ENCODE data around the gene STK32C.
"Not testable (repeated sequence)": the region's sequence is repeated elsewhere in the genome, so short reads cannot be mapped to it uniquely, and the experiment has no call there.

The STK32C gene

DNA sequence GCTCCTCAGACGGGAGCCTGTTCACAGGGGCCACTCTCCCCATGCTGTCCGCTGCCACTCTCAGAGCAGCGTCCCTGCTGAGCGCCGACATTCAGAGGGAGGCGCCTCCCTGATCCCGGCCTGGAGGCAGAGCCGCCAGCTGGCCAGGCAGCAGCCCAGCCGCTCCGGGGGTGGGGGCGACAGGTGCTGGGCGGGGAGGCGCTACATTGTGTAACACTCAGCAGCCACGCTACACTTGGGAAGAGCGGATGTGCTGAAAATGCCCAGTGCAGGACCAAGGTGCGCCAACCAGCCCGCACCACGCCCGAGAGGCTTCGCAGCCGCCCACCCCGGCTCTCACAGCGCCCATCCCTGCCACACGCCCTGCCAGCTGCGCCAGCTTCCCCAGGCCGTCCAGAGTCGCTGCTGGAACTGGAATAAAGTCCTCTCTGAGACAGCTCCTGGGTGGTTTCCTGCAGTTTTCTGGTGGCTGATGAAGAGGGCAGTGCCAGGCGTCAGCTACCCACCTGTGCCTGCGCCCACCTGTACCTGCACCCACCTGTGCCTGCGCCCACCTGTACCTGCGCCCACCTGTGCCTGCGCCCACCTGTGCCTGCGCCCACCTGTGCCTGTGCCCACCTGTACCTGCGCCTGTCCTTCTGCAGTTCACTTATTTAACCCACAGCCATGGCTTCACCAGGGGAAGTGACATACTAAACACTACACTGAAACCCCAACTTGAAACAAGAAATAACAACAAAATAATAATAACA, 25.7 kb downstream of the STK32C start:
- DNase-seq (ENCODE audit: low spot score): peak; percentile 22

DNA sequence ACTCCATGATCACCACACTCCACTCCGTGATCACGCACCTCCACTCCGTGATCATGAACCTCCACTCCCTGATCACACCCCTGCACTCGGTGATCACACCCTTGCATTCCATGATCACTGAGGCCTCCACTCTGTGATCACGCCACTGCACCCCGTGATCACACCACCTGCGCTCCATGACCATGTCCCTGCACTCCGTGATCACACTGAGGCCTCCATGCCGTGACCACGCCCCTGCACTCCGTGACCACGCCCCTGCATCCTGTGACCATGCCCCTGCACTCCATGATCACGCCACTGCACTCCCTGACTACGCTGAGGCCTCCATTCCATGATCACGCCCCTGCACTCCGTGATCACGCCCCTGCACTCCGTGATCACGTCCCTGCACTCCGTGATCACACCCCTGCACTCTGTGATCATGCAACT, 27.1 kb downstream of the STK32C start:
- DNase-seq (ENCODE audit: low spot score): no peak

DNA sequence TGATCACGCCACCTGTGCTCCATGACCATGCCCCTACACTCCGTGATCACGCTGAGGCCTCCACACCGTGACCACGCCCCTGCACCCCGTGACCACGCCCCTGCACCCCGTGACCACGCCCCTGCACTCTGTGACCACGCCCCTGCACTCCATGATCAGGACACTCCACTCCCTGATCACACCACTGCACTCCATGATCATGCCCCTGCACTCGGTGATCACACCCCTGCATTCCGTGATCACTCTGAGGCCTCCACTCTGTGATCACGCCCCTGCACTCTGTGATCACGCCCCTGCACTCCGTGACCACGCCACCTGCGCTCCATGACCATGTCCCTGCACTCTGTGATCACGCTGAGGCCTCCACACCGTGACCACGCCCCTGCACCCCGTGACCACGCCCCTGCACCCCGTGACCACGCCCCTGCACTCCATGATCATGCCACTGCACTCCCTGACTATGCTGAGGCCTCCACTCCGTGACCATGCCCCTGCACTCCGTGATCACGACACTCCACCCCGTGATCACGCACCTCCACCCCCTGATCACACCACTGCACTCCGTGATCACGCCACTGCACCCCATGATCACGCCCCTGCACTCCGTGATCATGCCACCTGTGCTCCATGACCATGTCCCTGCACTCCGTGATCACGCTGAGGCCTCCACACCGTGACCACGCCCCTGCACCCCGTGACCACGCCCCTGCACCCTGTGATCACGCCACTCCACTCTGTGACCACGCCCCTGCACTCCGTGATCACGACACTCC, 27.7 kb downstream of the STK32C start:
- no peak for DNase-seq (ENCODE audit: low spot score)

DNA sequence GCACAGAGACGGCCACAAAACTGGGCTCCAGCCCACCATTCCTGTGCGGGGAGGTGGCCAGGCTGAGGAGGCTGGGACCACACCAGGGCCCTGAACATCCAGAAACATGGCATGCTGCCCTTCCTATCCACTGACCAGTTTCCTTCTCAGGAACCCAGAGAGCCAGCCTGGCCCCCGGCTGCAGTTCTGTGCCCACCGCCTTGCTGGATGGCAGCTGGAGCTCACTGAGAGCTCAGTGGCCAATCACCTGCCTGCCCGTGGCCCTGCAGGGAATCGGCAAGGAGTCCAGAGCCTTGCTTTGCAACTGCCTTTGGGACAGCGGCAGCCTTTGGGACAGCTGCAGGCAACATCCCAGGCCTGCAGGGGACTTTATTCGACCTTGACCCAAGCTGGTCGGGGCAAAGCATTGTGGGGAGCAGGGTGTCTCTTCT, 30.4 kb downstream of the STK32C start:
- no peak for DNase-seq (ENCODE audit: low spot score)

DNA sequence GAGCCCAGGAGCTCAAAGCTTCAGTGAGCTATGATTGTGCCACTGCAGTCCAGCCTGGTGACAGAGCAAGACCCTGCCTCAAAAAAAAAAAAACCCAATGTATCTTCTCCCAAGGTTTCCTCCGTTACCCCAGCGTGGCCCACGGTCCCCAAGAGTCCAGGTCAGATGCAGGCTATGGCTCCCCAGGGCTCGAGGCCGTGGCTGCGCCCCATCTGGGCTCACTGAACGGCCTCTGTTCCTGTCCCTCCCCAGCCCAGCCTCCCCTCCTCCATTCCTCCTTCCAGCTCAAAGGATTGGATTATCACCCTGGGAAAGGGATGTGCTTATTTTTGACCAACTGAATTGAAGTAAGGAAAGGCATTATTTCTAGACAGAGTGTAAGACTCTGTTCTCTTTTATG, 31.0 kb downstream of the STK32C start:
- DNase-seq (ENCODE audit: low spot score): no peak

DNA sequence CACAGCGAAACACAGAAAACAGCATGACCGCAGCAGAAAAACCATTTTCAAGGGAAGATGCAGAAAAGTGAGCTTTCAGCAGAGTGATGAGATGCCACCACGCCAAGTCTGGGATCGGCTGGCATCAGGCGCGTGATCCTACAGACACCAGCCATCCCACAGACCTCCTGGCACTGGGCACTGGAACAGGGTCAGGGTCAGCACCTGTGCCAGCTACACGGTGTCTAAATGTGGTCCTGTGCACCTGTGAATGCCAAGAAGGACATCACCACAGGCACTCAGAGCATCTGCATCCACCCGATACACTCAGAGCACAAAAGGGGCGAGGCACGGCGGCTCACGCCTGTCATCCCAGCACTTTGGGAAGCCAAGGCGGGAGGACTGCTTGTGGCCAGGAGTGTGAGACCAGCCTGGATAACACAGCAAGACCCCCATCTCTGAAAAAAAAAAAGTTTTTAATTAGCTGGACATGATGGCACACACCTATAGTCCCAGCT, 31.5 kb downstream of the STK32C start:
- no peak for DNase-seq (ENCODE audit: low spot score)

DNA sequence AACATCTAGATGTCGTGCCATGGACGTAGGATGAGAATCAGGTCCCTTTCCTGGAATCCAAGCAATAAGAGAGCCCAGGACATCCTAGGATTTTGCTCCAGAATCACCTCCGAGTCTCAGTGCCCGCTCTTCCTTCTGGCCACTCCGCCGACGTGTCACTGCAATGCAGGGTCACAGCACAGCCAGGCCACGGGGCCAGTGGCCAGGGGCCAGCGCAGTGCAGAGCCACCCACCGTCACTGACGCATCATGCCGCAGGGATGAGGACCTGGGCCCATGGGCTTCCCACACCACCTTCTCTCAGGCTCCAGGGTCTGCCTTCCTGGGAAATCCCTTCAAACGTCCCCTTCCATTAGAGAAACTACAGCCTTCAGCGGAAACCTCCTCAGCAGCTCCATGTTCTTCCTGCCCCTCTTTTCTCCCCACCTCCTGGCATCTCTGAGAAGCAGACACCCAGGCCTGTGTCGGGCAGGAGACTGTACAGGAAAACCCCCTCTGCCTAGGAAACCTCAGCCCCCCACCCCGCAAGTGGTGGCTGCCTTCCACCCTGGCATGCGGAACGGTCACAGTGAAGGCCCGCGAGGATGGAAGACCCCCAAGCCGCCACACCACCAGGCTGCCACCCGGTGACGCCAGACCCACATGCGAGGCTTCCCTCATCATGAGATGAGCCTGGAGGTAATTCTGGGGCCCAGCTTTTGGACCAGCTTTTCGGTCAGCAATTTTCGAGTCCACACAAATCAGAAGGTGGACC, 32.1 kb downstream of the STK32C start:
- no peak for DNase-seq (ENCODE audit: low spot score)

DNA sequence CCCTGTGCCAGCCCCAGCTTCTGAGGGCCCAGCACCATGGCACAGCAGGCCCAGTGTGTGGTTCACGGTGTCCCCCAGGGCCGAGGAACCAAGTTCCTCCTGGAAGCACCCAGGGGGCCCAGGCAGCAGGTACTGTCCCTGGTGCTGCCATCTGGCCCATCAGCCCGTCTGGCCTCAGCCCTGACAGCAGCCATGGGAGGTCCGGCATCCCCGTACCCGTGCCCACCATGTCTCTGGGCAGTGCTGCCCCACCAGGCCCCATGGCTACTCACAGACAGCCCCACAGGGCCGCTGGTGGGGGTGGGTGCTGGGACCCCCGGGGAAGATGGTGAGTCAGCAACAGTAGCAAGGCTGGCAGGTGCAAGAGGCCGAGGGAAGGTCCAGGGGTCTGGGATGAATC, 32.8 kb downstream of the STK32C start:
- DNase-seq (ENCODE audit: low spot score): no peak

DNA sequence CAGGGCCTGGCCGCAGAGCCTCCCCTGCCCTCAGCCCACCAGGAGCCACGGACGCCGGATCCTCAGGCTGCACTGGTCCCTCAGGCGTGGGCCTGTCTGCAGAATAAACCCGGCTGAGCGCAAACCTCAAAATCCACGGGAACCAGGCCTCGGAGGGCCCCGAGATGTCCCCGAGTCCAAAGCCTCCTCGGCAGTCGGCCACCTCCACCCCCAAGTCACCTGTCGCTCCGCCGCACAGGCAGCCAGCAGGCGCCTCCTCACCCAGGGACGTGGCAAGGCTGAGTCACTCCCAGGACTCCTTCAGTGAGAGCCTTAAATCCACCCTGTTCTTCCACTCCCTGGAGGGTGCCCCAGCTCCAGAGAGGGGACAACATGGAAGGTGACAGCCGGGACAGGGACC, 33.2 kb downstream of the STK32C start:
- no peak for DNase-seq (ENCODE audit: low spot score)

DNA sequence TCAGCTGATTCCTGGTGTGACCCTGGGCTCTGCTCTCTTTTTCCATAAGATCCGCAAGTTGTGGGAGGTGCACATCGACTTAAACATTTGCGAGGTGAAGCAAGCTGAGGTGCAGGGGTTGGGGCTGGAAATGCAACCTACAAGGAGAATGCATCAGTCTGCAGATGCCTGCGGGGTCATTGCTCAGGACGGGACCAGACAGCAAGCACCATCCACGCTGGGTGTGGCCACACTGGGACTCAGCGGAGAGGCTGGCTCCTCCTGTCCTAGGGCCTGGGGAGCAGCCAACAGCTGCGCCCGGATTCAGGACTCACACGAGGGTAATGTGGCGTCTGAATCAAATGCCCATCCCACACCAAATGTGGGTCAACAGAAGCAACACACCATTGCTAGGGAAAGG, 33.8 kb downstream of the STK32C start:
- no peak for DNase-seq (ENCODE audit: low spot score)

DNA sequence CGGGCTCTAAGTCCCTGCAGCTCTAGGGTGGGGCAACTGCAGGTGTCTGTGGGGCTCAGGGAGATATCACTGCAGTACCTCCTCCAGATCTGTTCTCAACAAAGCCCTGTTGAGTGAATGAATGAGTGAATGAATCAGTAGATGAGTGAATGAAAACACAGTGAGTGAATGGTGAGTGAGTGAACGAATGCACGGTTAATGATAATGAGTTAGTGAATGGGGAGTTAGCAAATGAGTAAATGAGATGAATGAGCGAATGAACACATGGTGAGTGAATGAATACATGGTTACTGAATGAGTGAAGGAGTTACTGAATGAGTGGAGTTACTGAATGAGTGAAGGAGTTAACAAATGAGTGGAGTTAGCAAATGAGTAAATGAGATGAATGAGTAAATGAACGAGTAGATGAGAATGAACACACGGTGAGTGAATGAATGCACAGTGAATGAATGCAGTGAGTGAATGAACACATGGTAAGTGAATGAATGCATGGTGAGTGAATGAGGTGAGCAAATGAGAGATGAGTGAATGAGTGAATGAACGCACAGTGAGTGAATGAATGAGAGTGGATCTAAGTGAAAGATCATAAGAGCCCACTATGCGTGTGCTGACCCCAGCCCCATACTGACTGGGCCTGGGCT, 34.3 kb downstream of the STK32C start:
- no peak for DNase-seq (ENCODE audit: low spot score)

DNA sequence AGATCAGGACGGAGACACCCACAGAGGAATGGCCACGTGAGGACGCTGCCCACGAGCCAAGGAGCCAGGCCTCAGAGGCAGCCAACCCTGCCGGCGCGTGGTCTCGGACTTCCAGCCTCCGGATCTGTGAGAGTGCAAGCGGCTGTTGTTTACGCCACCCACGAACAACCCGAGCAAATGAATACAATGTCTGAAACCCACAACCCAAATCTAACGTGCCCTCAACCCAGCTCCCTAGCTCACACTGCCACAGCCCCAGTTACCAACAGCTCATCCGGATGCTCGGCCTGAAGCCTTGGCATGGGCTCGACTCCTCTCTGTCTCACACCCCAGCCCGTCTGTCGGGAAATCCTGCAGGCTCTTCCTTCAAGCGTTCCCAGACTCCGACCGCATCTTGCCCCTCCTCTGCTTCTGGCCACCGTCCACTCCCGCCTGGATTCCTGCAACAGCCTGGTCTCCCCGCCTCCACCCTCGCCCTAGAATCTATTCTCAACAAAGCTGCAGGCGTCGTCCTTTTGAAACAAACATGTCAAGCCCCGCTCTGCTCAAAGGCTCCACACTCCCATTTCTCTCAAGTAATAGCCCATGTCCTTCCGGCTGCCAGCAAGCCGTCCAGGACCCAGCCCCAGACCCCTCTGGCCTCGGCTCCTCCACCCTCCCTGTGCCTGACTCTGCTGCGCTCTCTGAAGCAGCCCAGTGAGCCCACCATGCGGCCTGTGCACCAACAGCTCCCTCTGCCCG, 35.3 kb downstream of the STK32C start:
- no peak for DNase-seq (ENCODE audit: low spot score)

DNA sequence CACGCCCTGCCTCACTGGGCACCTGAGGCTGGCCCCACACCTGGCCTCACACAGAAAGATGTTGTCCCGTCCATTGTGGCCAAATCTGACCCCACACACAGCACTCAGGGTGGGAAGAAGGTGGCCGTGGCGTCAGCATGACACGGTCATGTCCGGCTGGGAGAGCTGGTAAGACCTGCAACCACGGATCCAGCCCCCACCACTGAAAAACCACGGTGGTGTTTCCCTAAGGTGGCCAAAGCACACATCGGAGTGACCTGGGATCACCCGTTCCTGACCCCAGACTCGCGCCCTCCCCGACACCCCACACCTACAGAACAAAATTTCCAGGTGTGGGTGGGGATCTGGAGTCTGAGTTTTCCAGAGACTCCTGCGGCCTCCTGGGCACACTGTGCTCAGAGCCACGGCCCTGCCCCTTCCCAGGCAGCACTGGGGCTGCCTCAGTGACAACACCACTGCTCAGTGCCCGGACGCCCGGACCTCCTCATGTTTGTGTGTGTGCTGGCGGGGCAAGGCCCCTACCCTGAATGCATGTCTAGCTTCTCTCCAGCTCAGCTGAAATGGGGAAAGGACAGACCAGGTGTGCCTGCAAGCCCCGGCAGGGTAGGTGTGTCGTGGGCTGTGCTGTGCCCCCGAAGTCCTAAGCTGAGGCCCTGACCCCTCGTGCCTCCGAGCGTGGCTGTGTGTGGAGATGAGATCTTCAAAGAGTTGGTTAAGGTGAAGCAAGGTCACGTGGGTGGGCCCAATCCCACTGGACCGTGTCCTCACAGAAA, 36.1 kb downstream of the STK32C start:
- DNase-seq (ENCODE audit: low spot score): no peak

DNA sequence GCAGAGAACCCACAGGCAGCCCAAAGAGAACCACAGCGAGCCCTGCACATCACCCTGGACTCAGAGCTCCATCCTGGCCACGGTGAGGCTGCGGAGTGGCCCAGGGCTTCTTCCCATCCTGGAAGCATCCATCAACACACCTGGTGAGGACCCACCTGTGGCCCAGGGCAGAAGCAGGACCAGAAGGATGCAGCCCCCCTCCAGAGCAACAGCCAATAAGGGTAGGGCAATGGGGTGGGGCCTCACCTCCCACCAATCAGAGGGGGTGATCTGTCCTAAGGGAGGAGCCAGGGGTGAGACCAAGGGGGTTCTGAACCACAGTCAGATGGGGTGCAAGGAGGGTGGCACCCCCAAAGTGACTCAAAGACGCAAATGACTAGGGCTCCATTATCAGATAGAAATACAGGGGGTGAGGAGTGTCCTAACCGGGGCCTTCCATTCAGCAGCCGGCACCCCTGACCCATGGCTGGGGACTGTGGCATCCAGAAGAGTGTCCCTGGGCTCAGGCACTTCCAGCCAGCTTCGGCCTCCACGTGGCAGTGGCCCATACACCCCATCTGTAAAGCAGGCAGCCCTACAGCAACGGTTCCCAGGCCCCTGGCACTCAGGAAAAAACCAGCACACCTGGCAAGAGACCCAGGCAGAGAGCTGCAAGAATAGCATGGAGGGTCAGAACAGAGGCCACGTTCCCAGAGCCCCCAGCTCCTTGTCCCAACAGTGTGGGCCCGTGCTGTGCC, 36.9 kb downstream of the STK32C start:
- DNase-seq (ENCODE audit: low spot score): no peak

DNA sequence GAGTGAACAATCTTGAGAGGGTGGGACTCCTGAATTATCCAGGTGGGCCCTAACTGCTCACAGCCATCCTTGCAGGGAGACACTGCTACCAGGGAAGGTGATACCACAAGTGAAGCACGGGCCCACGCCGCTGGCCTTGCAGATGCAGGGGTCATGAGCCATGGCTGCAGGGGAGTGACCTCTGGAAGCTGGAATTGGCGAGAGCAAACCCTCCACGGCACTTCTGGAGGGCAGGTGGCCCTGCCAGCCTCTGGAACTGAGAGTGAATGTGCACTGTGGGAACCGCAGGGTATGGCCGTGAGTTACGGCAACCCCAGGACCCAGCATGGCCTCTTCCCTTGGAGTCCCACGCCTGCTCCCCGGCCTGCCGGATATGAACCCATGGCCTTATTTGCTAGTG, 37.5 kb downstream of the STK32C start:
- no peak for DNase-seq (ENCODE audit: low spot score)

DNA sequence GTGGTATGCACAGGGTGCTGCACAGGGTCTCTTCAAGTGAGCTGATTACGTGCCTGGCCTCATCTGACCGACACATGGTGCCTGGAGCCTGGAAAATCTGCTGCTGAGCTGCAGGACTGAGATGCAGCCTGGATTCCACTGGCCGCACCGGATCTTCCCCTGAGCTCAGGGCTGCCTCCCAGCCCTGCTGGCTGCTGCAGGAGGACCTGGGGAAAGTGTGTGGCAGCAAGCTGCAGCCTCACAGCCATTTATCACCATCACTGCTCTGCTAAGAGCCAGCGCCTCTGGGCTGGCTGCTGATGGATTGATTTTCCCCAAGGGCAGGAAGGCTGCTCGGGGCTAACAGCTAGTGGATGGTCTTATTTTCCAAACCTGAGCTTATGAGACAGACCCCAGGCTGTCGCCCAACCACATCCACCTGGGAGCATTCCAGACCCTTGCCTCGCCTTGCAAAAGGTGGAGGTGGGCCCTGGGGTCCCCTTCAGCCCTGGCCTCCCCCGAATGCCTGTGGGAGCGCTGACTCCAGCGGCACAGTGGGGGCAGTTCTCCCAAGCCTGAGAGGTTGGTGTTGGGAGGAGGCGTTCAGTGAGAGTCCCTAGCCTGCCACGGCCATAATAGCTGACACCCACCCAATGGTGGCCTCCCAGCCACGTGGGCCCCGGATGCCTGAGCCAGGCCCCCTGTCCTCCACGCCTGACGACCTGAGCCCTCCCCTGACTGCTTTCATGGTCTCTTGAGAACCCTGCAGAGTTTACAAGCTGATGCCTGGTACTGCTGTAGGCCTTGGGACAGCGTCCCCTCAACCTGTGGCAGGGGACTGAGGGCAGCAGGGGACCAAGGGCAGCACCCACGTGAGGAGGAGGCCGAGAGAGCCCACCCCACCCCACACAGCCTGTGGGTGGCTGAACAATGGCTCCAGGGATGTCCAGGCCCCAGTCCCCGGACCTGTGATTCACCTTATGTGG, 38.2 kb downstream of the STK32C start:
- no peak for DNase-seq (ENCODE audit: low spot score)

DNA sequence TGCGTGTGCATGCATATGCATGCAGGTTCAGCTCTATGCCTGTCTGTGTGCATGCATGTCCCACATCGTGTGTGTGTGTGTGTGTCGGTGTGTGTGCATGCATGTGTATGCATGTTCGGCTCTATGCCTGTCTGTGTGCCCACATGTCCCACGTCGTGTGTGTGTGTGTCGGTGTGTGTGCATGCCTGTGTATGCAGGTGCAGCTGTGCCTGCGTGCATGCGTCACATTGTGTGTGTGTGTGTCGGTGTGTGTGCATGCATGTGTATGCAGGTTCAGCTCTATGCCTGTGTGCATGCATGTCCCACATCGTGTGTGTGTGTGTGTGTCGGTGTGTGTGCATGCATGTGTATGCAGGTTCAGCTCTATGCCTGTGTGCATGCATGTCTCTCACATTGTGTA, 39.8 kb downstream of the STK32C start:
- not testable (repeated sequence) for DNase-seq (ENCODE audit: low spot score)

DNA sequence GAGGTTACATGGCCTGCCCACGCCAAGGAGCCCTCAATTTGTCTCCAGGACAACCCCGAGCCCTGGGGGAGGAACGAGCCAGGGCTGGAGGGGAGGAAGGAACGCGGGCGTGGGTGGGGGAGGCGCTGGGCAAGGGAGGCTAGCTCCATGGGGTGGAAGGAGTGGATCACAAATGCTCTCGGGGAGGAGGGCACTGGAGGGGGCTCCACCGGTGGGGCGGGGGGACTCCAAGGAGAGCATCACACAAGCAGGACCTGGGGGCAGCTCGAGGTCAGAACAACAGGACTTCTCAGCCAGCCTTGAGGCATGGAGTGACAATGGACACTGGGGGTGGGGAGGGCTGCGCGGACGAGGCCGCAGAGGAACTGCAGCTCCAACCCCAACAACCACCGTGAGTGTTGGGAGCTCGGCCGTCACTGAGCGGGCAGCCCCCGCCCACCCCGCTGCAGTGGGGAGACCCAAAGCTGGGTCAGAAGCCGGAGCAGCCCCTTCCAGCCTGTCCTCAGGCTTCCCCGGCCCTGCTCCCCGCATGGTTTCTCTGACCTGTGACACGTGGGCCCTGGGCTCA, 41.1 kb downstream of the STK32C start:
- DNase-seq (ENCODE audit: low spot score): no peak
